HEK293 (cell line): Measurements from ENCODE around the gene DCST1.

Experiments
- CTCF ChIA-PET: fragments of 350-600 bp; formaldehyde crosslinking; extraction: SDS; loops from one replicate; lab custom pipeline; 2021; ENCODE audit warnings: antibody characterized with exemption; lab: Yijun Ruan, JAX
- POLR2A ChIA-PET: fragments of 300-600 bp; formaldehyde crosslinking; extraction: SDS; loops from one replicate; lab custom pipeline; 2020; ENCODE audit warnings: antibody characterized with exemption, inconsistent platforms; lab: Yijun Ruan, JAX
- H3K27ac ChIP-seq: fragments of 200-500 bp; sonication (Bioruptor generic); 2 replicates; pipeline ENCODE4 v1.5.1; 2014; ENCODE audit warnings: low read depth, low read length, control low read depth, inconsistent platforms; ENCODE audit errors: extremely low read depth
- H3K36me3 ChIP-seq, 2 experiments: fragments of 200-500 bp in 1 of 2; sonication (Bioruptor generic) in 1 of 2; 1 replicate in 1 of 2; 2 replicates in 1 of 2; pipeline ENCODE4 v1.5.1; 2014 to 2017; ENCODE audit warnings: inconsistent platforms in 2 of 2, low read length in 2 of 2; ENCODE audit not compliant: control insufficient read depth in 2 of 2, insufficient read depth in 1 of 2
- H3K4me1 ChIP-seq: fragments of 200-500 bp; sonication (Bioruptor generic); 2 replicates; pipeline ENCODE4 v1.5.1; 2014; ENCODE audit warnings: mild to moderate bottlenecking, low read length, inconsistent platforms; ENCODE audit not compliant: control insufficient read depth, insufficient read depth
- H3K4me3 ChIP-seq: 2 replicates; pipeline ENCODE4 v1.5.1; 2011; ENCODE audit warnings: low read depth, mild to moderate bottlenecking, control low read depth, low read length, moderate library complexity
- H3K9me3 ChIP-seq: fragments of 200-500 bp; sonication (Bioruptor generic); 2 replicates; pipeline ENCODE4 v1.5.1; 2014; ENCODE audit warnings: low read depth, low read length, inconsistent platforms; ENCODE audit not compliant: control insufficient read depth, insufficient read depth
- BCL11B ChIP-seq: fragments of 450-650 bp; formaldehyde crosslinking; IDR thresholded peaks from 2 replicates; pipeline ENCODE4 v1.5.1; 2016; ENCODE audit warnings: low read depth, missing biosample characterization, missing genetic modification characterization
- KLF7 ChIP-seq: fragments of 450-650 bp; formaldehyde crosslinking; IDR thresholded peaks from 2 replicates; pipeline ENCODE4 v1.5.1; 2016; ENCODE audit warnings: missing biosample characterization, missing genetic modification characterization, borderline replicate concordance
- REPIN1 ChIP-seq: fragments of 450-650 bp; formaldehyde crosslinking; IDR thresholded peaks from 2 replicates; pipeline ENCODE4 v1.5.1; 2017; ENCODE audit warnings: missing biosample characterization, missing genetic modification characterization, low read depth
- ZBTB21 ChIP-seq: fragments of 450-650 bp; formaldehyde crosslinking; IDR thresholded peaks from 2 replicates; pipeline ENCODE4 v1.5.1; 2017; ENCODE audit warnings: missing biosample characterization, missing genetic modification characterization
- ZNF19 ChIP-seq: fragments of 450-650 bp; formaldehyde crosslinking; IDR thresholded peaks from 2 replicates; pipeline ENCODE4; 2016; ENCODE audit warnings: missing biosample characterization, missing genetic modification characterization, low read depth
- ZNF214 ChIP-seq: fragments of 450-650 bp; formaldehyde crosslinking; IDR thresholded peaks from 2 replicates; pipeline ENCODE4 v1.5.1; 2017; ENCODE audit warnings: missing biosample characterization, mild to moderate bottlenecking, missing genetic modification characterization, borderline replicate concordance
- ZNF266 ChIP-seq: fragments of 450-650 bp; formaldehyde crosslinking; IDR thresholded peaks from 2 replicates; pipeline ENCODE4 v1.5.1; 2016; ENCODE audit warnings: missing biosample characterization, missing genetic modification characterization, low read depth
- ZNF354C ChIP-seq: fragments of 450-650 bp; formaldehyde crosslinking; IDR thresholded peaks from 2 replicates; pipeline ENCODE4 v1.5.1; 2016; ENCODE audit warnings: missing biosample characterization, missing genetic modification characterization, low read depth, borderline replicate concordance
- ZNF394 ChIP-seq: fragments of 450-650 bp; formaldehyde crosslinking; IDR thresholded peaks from 2 replicates; pipeline ENCODE4 v1.5.1; 2016; ENCODE audit warnings: missing biosample characterization, missing genetic modification characterization, mild to moderate bottlenecking, moderate library complexity, borderline replicate concordance
- ZNF501 ChIP-seq: fragments of 450-650 bp; formaldehyde crosslinking; IDR thresholded peaks from 2 replicates; pipeline ENCODE4 v1.5.1; 2016; ENCODE audit warnings: missing biosample characterization, missing genetic modification characterization
- ZNF610 ChIP-seq: fragments of 450-650 bp; formaldehyde crosslinking; IDR thresholded peaks from 2 replicates; pipeline ENCODE4 v1.5.1; 2016; ENCODE audit warnings: missing biosample characterization, missing genetic modification characterization, borderline replicate concordance
- ZNF701 ChIP-seq: fragments of 450-650 bp; formaldehyde crosslinking; IDR thresholded peaks from 2 replicates; pipeline ENCODE4 v1.5.1; 2016; ENCODE audit warnings: missing biosample characterization, missing genetic modification characterization
- ZNF777 ChIP-seq: fragments of 450-650 bp; formaldehyde crosslinking; IDR thresholded peaks from 2 replicates; pipeline ENCODE4 v1.5.1; 2017; ENCODE audit warnings: missing biosample characterization, missing genetic modification characterization, borderline replicate concordance
- TF ChIP-seq, protein P1 (sequence below): fragments of 450-650 bp; formaldehyde crosslinking; IDR thresholded peaks from 2 replicates; pipeline ENCODE4 v1.5.1; 2017; ENCODE audit warnings: missing biosample characterization, missing genetic modification characterization
- TF ChIP-seq, protein P2 (sequence below): fragments of 450-650 bp; formaldehyde crosslinking; IDR thresholded peaks from 2 replicates; pipeline ENCODE4 v1.5.1; 2017; ENCODE audit warnings: missing biosample characterization, missing genetic modification characterization
- TF ChIP-seq, protein P3 (sequence below): fragments of 450-650 bp; formaldehyde crosslinking; optimal IDR thresholded peaks from 2 replicates; pipeline ENCODE3; 2016; ENCODE audit warnings: missing biosample characterization, mild to moderate bottlenecking, missing genetic modification characterization
- TF ChIP-seq, protein P4 (sequence below): fragments of 450-650 bp; formaldehyde crosslinking; conservative IDR thresholded peaks from 2 replicates; pipeline ENCODE4 v1.5.1; 2016; ENCODE audit warnings: low read depth, missing biosample characterization, missing genetic modification characterization
- TF ChIP-seq, protein P5 (sequence below): fragments of 450-650 bp; formaldehyde crosslinking; IDR thresholded peaks from 2 replicates; pipeline ENCODE4 v1.5.1; 2016; ENCODE audit warnings: missing biosample characterization, missing genetic modification characterization
- TF ChIP-seq, protein P6 (sequence below): fragments of 450-650 bp; formaldehyde crosslinking; IDR thresholded peaks from 2 replicates; pipeline ENCODE4 v1.5.1; 2017; ENCODE audit warnings: missing biosample characterization, missing genetic modification characterization

DCST1 gene

DNA sequence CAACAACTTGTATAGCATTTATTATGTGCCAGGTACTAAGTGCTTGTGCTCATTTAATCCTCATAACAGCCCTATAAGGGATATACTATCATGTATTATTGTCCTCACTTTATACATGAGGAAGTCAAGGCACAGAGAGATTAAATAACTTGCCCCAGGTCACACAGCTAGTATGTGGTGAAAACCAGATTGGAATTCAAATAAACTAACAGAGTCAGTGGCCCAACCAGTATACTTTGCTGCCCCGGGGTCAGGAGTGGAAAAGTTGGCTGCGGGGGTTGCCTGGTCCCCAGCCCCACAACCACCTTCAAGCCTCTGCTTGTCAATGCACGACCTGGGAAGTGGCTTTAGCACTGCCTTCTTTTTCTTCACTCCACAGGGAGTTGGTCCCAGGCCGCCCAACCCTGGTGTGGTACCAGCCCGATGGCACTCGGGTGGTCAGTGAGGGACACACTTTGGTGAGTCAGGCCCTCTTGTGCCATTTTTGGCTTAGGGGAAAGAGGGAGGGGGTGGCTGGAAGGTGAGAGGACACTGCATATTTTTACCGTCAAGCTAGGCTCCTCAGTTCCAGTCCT lies 20.0 kb downstream of the DCST1 start (continued):
- TF ChIP-seq ZNF266 (tag by site-specific recombination) (no peak), ZNF394 (no peak), KLF7 (no peak), ZBTB21 (tag by site-specific recombination) (no peak), ZNF777 (no peak)
- TF ChIP-seq, protein P1, sequence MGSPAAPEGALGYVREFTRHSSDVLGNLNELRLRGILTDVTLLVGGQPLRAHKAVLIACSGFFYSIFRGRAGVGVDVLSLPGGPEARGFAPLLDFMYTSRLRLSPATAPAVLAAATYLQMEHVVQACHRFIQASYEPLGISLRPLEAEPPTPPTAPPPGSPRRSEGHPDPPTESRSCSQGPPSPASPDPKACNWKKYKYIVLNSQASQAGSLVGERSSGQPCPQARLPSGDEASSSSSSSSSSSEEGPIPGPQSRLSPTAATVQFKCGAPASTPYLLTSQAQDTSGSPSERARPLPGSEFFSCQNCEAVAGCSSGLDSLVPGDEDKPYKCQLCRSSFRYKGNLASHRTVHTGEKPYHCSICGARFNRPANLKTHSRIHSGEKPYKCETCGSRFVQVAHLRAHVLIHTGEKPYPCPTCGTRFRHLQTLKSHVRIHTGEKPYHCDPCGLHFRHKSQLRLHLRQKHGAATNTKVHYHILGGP: no peak
- TF ChIP-seq, protein P2, sequence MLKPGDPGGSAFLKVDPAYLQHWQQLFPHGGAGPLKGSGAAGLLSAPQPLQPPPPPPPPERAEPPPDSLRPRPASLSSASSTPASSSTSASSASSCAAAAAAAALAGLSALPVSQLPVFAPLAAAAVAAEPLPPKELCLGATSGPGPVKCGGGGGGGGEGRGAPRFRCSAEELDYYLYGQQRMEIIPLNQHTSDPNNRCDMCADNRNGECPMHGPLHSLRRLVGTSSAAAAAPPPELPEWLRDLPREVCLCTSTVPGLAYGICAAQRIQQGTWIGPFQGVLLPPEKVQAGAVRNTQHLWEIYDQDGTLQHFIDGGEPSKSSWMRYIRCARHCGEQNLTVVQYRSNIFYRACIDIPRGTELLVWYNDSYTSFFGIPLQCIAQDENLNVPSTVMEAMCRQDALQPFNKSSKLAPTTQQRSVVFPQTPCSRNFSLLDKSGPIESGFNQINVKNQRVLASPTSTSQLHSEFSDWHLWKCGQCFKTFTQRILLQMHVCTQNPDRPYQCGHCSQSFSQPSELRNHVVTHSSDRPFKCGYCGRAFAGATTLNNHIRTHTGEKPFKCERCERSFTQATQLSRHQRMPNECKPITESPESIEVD (tag by site-specific recombination): no peak

DNA sequence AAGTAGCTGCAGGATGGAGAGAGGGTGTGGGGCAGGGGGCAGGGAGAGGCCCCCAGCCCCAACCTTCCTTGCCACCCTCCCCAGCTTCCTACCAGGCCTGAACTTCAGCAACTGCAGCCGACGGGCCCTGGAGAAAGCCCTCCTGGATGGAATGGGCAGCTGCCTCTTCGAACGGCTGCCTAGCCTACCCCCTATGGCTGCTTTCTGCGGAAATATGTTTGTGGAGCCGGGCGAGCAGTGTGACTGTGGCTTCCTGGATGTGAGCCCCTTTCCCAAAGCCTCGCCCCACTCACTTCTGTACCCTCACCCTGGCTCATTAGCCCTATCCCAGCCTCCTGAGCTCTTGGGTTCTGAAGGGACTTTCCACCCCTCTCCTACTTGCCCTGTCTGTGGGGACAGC lies 23.5 kb downstream of the DCST1 start:
- CTCF ChIA-PET: interaction anchor here (0.5 to 10.9 kb wide), 7 partner anchors 8 to 591 kb away, joined by 3 to 117 read pairs (median 3); no protein-coding TSS in a partner anchor
- Histone ChIP-seq H3K27ac (no peak overlapping the region), H3K4me1 (no peaks in the 10 kb centered on the region; the same call in 1 of the 2 replicates), H3K4me3 (no peak overlapping the region), H3K9me3 (no peaks in the 10 kb centered on the region), H3K36me3 (peaks cover 0 to 69% of the 10 kb centered on the region in 2 experiments; a peak in 1 of 3 replicates)
- POLR2A ChIA-PET: interaction anchor here (0.6 to 1.4 kb wide), 2 partner anchors 36 to 85 kb away, joined by 3 read pairs; no protein-coding TSS in a partner anchor
- TF ChIP-seq BCL11B (tag by site-specific recombination) (no peak), ZNF354C (tag by site-specific recombination) (no peak)

DNA sequence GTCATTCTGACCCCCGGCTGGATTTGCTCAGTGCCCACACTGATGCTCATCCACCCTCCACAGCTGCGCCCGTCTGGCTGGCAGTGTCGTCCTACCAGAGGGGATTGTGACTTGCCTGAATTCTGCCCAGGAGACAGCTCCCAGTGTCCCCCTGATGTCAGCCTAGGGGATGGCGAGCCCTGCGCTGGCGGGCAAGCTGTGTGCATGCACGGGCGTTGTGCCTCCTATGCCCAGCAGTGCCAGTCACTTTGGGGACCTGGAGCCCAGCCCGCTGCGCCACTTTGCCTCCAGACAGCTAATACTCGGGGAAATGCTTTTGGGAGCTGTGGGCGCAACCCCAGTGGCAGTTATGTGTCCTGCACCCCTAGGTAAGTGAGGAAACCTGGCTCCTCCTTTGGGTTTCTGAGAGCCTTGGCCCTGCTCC lies 24.2 kb downstream of the DCST1 start:
- ChIA-PET POLR2A (interaction anchor here (0.6 to 1.4 kb wide), 2 partner anchors 37 to 86 kb away, joined by 3 read pairs; no protein-coding TSS in a partner anchor), CTCF (interaction anchor here (0.5 to 10.9 kb wide), 7 partner anchors 7 to 592 kb away, joined by 3 to 117 read pairs (median 3); no protein-coding TSS in a partner anchor)
- no peak overlapping the region for H3K27ac ChIP-seq
- H3K4me3 ChIP-seq: no peak overlapping the region
- H3K9me3 ChIP-seq: no peaks in the 10 kb centered on the region
- peaks cover 0 to 69% of the 10 kb centered on the region in 2 experiments; a peak in 1 of 3 replicates for H3K36me3 ChIP-seq
- H3K4me1 ChIP-seq: no peaks in the 10 kb centered on the region; the same call in 1 of the 2 replicates
- no peak for TF ChIP-seq REPIN1 (tag by site-specific recombination)
- TF ChIP-seq ZNF610: no peak
- TF ChIP-seq, protein P3, sequence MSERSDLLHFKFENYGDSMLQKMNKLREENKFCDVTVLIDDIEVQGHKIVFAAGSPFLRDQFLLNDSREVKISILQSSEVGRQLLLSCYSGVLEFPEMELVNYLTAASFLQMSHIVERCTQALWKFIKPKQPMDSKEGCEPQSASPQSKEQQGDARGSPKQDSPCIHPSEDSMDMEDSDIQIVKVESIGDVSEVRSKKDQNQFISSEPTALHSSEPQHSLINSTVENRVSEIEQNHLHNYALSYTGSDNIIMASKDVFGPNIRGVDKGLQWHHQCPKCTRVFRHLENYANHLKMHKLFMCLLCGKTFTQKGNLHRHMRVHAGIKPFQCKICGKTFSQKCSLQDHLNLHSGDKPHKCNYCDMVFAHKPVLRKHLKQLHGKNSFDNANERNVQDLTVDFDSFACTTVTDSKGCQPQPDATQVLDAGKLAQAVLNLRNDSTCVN (tag by site-specific recombination): no peak
- no peak for TF ChIP-seq ZNF19 (tag by site-specific recombination)
- TF ChIP-seq ZNF701 (tag by site-specific recombination): no peak
- TF ChIP-seq, protein P4, sequence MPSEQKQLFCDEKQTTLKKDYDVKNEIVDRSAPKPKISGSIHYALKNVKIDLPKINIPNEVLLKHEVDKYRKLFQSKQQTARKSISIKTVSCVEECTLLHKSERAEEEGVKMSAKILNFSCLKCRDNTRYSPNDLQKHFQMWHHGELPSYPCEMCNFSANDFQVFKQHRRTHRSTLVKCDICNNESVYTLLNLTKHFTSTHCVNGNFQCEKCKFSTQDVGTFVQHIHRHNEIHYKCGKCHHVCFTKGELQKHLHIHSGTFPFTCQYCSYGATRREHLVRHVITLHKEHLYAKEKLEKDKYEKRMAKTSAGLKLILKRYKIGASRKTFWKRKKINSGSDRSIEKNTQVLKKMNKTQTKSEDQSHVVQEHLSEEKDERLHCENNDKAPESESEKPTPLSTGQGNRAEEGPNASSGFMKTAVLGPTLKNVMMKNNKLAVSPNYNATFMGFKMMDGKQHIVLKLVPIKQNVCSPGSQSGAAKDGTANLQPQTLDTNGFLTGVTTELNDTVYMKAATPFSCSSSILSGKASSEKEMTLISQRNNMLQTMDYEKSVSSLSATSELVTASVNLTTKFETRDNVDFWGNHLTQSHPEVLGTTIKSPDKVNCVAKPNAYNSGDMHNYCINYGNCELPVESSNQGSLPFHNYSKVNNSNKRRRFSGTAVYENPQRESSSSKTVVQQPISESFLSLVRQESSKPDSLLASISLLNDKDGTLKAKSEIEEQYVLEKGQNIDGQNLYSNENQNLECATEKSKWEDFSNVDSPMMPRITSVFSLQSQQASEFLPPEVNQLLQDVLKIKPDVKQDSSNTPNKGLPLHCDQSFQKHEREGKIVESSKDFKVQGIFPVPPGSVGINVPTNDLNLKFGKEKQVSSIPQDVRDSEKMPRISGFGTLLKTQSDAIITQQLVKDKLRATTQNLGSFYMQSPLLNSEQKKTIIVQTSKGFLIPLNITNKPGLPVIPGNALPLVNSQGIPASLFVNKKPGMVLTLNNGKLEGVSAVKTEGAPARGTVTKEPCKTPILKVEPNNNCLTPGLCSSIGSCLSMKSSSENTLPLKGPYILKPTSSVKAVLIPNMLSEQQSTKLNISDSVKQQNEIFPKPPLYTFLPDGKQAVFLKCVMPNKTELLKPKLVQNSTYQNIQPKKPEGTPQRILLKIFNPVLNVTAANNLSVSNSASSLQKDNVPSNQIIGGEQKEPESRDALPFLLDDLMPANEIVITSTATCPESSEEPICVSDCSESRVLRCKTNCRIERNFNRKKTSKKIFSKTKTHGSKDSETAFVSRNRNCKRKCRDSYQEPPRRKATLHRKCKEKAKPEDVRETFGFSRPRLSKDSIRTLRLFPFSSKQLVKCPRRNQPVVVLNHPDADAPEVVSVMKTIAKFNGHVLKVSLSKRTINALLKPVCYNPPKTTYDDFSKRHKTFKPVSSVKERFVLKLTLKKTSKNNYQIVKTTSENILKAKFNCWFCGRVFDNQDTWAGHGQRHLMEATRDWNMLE: no peak
- no peak for TF ChIP-seq ZNF214 (tag by site-specific recombination)
- TF ChIP-seq, protein P5, sequence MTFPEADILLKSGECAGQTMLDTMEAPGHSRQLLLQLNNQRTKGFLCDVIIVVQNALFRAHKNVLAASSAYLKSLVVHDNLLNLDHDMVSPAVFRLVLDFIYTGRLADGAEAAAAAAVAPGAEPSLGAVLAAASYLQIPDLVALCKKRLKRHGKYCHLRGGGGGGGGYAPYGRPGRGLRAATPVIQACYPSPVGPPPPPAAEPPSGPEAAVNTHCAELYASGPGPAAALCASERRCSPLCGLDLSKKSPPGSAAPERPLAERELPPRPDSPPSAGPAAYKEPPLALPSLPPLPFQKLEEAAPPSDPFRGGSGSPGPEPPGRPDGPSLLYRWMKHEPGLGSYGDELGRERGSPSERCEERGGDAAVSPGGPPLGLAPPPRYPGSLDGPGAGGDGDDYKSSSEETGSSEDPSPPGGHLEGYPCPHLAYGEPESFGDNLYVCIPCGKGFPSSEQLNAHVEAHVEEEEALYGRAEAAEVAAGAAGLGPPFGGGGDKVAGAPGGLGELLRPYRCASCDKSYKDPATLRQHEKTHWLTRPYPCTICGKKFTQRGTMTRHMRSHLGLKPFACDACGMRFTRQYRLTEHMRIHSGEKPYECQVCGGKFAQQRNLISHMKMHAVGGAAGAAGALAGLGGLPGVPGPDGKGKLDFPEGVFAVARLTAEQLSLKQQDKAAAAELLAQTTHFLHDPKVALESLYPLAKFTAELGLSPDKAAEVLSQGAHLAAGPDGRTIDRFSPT (tag by site-specific recombination): no peak; the same call in 1 of the 2 replicates
- TF ChIP-seq ZNF501: no peak
- TF ChIP-seq, protein P6, sequence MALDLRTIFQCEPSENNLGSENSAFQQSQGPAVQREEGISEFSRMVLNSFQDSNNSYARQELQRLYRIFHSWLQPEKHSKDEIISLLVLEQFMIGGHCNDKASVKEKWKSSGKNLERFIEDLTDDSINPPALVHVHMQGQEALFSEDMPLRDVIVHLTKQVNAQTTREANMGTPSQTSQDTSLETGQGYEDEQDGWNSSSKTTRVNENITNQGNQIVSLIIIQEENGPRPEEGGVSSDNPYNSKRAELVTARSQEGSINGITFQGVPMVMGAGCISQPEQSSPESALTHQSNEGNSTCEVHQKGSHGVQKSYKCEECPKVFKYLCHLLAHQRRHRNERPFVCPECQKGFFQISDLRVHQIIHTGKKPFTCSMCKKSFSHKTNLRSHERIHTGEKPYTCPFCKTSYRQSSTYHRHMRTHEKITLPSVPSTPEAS (tag by site-specific recombination): no peak
